MM.1S (cell line): Measurements from ENCODE around the gene PXMP2.
"Not testable (repeated sequence)": the region's sequence is repeated elsewhere in the genome, so short reads cannot be mapped to it uniquely, and the experiment has no call there.

Experiments used
- DNase-seq: peaks from one replicate; pipeline ENCODE4 v3.0.0-alpha.2; 2015
- H2AFZ ChIP-seq: fragments of 300-600 bp; sonication (generic); 2 replicates; pipeline ENCODE4 v1.6.0; 2016; ENCODE audit warnings: antibody characterized with exemption, low read length
- H3F3A ChIP-seq: fragments of 300-600 bp; sonication (generic); 2 replicates; pipeline ENCODE4 v1.6.1; 2016; ENCODE audit warnings: mild to moderate bottlenecking, antibody characterized with exemption, low read length, moderate library complexity, mixed read lengths; ENCODE audit not compliant: insufficient read depth
- H3K27ac ChIP-seq: fragments of 300-600 bp; sonication (generic); 2 replicates; pipeline ENCODE4 v1.5.1; 2016; ENCODE audit warnings: mild to moderate bottlenecking, low read length
- H3K27me3 ChIP-seq: fragments of 300-600 bp; sonication (generic); replicated peaks from 2 replicates; pipeline ENCODE4 v1.6.0; 2016; ENCODE audit warnings: low read length; ENCODE audit not compliant: insufficient read depth
- H3K36me3 ChIP-seq: fragments of 300-600 bp; sonication (generic); replicated peaks from 2 replicates; pipeline ENCODE4 v1.6.1; 2016; ENCODE audit warnings: mild to moderate bottlenecking, low read length, mixed read lengths; ENCODE audit not compliant: insufficient read depth
- H3K4me1 ChIP-seq: fragments of 300-600 bp; sonication (generic); 2 replicates; pipeline ENCODE4 v1.6.1; 2016; ENCODE audit warnings: low read length, mixed read lengths
- H3K4me2 ChIP-seq: fragments of 300-600 bp; sonication (generic); 2 replicates; pipeline ENCODE4 v1.6.0; 2016; ENCODE audit warnings: low read depth, low read length
- H3K4me3 ChIP-seq: fragments of 300-600 bp; sonication (generic); 2 replicates; pipeline ENCODE4 v1.5.1; 2016; ENCODE audit warnings: low read length, mixed read lengths
- H3K79me2 ChIP-seq: fragments of 300-600 bp; sonication (generic); 2 replicates; pipeline ENCODE4 v1.6.1; 2016; ENCODE audit warnings: mixed run types, low read length, mixed read lengths
- H3K9ac ChIP-seq: fragments of 300-600 bp; sonication (generic); 2 replicates; pipeline ENCODE4 v1.6.1; 2016; ENCODE audit warnings: low read length, mixed read lengths
- H3K9me2 ChIP-seq: fragments of 300-600 bp; sonication (generic); replicated peaks from 2 replicates; pipeline ENCODE4 v1.6.1; 2016; ENCODE audit warnings: mild to moderate bottlenecking, low read length, mixed read lengths; ENCODE audit not compliant: insufficient read depth
- H3K9me3 ChIP-seq: fragments of 300-600 bp; sonication (generic); replicated peaks from 2 replicates; pipeline ENCODE4 v1.6.1; 2016; ENCODE audit warnings: mild to moderate bottlenecking, low read length, mixed read lengths; ENCODE audit not compliant: insufficient read depth
- H4K20me1 ChIP-seq: fragments of 300-600 bp; sonication (generic); 2 replicates; pipeline ENCODE4 v1.6.1; 2016; ENCODE audit warnings: mild to moderate bottlenecking, low read length, moderate library complexity, mixed read lengths; ENCODE audit not compliant: insufficient read depth
- EZH2 ChIP-seq: fragments of 300-600 bp; sonication (generic); optimal IDR thresholded peaks from 2 replicates; pipeline ENCODE3; 2017; ENCODE audit warnings: low read depth, mild to moderate bottlenecking, antibody characterized with exemption, low read length, mixed read lengths
- EZH2phosphoT487 ChIP-seq: fragments of 300-600 bp; sonication (generic); IDR thresholded peaks from 2 replicates; pipeline ENCODE4 v1.6.1; 2018; ENCODE audit warnings: antibody characterized with exemption, low read length
- TF ChIP-seq, protein P1 (sequence below): fragments of 300-600 bp; sonication (generic); IDR thresholded peaks from 2 replicates; pipeline ENCODE4 v1.5.1; 2016; ENCODE audit warnings: antibody characterized with exemption, low read length, mixed read lengths

PXMP2 gene

DNA sequence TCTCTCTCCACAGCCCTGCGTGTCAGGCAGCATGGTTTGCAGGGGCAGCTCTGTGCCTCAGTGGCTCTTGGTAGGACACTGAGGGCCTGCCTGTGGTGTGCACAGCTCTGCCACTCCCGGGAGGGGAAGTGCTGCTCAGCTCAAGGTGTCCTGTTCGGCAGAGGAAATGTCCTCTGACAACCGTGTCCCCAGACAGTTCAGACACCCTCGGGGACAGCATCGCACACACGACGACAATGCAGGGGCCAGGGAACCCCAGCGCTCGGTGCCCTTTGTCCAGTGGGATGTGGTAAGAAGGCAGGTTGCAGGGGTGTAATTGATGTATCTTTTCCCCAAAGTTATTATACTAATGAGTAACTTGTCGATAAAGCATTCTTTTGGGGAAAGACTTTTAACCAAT lies 60.0 kb downstream of the PXMP2 start:
- no peaks in the 10 kb centered on the region for H3K9me2 ChIP-seq
- H3F3A ChIP-seq: no peaks in the 10 kb centered on the region
- no peaks in the 10 kb centered on the region for H3K9me3 ChIP-seq
- no peaks in the 10 kb centered on the region for H3K36me3 ChIP-seq
- no peak for DNase-seq
- no peaks in the 10 kb centered on the region for H3K4me1 ChIP-seq
- H4K20me1 ChIP-seq: no peaks in the 10 kb centered on the region
- no peaks in the 10 kb centered on the region for H3K27me3 ChIP-seq
- no peak overlapping the region for H3K9ac ChIP-seq
- H3K4me3 ChIP-seq: no peak overlapping the region
- no peak overlapping the region for H3K27ac ChIP-seq
- H3K79me2 ChIP-seq: peaks cover 5% of the 10 kb centered on the region
- no peak overlapping the region for H2AFZ ChIP-seq
- no peak overlapping the region for H3K4me2 ChIP-seq
- TF ChIP-seq, protein P1, sequence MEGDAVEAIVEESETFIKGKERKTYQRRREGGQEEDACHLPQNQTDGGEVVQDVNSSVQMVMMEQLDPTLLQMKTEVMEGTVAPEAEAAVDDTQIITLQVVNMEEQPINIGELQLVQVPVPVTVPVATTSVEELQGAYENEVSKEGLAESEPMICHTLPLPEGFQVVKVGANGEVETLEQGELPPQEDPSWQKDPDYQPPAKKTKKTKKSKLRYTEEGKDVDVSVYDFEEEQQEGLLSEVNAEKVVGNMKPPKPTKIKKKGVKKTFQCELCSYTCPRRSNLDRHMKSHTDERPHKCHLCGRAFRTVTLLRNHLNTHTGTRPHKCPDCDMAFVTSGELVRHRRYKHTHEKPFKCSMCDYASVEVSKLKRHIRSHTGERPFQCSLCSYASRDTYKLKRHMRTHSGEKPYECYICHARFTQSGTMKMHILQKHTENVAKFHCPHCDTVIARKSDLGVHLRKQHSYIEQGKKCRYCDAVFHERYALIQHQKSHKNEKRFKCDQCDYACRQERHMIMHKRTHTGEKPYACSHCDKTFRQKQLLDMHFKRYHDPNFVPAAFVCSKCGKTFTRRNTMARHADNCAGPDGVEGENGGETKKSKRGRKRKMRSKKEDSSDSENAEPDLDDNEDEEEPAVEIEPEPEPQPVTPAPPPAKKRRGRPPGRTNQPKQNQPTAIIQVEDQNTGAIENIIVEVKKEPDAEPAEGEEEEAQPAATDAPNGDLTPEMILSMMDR: no peak
- TF ChIP-seq EZH2 (no peak), EZH2phosphoT487 (no peak)

DNA sequence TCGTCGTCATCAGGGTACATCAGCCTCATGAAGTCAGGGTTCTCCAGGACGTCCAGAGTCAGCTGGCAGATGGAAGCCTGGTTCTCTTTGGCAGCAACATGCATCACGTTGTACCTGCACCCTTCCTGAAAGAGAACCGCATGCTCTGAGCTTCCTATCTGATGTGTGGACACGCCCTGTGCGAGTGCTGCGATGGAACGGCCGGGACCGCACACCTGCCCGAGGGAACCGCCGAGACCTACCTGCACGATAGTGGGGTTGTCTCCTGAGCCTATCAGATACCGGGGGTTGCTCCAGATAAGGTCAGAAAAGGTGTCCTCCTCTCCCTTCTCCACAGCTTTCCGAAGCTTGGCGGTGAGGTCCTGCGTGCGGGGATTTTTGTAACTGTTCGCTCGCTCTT lies 60.5 kb downstream of the PXMP2 start:
- DNase-seq: no peak
- H3K9me2 ChIP-seq: no peaks in the 10 kb centered on the region
- TF ChIP-seq, protein P1: no peak
- no peak for TF ChIP-seq EZH2
- TF ChIP-seq EZH2phosphoT487: no peak
- no peaks in the 10 kb centered on the region for H3F3A ChIP-seq
- H4K20me1 ChIP-seq: no peaks in the 10 kb centered on the region
- no peaks in the 10 kb centered on the region for H3K27me3 ChIP-seq
- H3K27ac ChIP-seq: no peak overlapping the region
- H3K4me1 ChIP-seq: no peaks in the 10 kb centered on the region
- no peaks in the 10 kb centered on the region for H3K36me3 ChIP-seq
- H3K9ac ChIP-seq: no peak overlapping the region
- H2AFZ ChIP-seq: no peak overlapping the region
- no peak overlapping the region for H3K4me2 ChIP-seq
- H3K9me3 ChIP-seq: no peaks in the 10 kb centered on the region
- peaks cover 1% of the 10 kb centered on the region for H3K79me2 ChIP-seq
- no peak overlapping the region for H3K4me3 ChIP-seq

DNA sequence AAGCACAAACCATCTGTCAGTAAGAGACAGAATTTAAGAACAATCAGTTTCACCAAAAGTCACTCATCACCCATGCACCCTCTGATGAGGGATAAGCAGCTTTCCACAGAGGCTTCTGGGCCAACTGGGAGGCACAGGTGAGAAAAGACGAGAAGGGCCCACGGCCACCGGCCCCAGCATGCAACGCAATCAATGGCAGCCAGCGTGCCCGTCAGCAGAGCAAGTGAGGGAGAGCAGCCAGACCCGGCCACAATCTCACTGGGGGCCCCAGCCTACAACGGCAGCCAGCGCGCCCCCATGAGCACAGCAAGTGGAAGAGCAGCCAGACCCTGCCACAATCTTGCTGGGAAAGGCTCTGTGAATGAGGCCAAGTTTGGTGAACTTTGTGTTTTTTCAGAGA lies 60.9 kb downstream of the PXMP2 start:
- Histone ChIP-seq H3K79me2 (no peaks in the 10 kb centered on the region; the same call in 1 of the 2 replicates), H3K9me3 (no peaks in the 10 kb centered on the region), H3K27ac (no peak overlapping the region), H3K4me2 (no peak overlapping the region), H3K27me3 (no peaks in the 10 kb centered on the region), H2AFZ (no peak overlapping the region), H4K20me1 (no peaks in the 10 kb centered on the region), H3K4me3 (no peak overlapping the region), H3K9ac (no peak overlapping the region), H3K9me2 (no peaks in the 10 kb centered on the region), H3K36me3 (no peaks in the 10 kb centered on the region), H3F3A (no peaks in the 10 kb centered on the region), H3K4me1 (no peaks in the 10 kb centered on the region)
- no peak for DNase-seq
- TF ChIP-seq EZH2 (no peak), EZH2phosphoT487 (no peak)
- TF ChIP-seq, protein P1: no peak

DNA sequence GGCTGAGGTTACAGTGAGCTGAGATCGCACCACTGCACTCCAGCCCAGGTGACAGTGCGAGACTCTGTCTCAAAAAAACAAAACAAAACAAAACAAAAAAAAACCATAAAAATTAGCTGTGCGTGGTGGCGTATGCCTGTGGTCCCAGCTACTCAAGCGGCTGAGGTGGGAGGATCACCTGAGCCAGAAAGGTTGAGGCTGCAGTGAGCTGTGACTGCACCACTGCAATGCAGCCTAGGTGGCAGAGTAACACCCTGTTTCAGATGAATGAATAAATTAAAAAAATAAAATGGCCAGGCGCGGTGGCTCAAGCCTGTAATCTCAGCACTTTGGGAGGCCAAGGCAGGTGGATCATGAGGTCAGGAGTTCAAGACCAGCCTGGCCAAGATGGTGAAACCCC lies 66.3 kb downstream of the PXMP2 start:
- H3K9ac ChIP-seq, H3K4me2 ChIP-seq, H3F3A ChIP-seq, H3K36me3 ChIP-seq, H4K20me1 ChIP-seq, H2AFZ ChIP-seq, H3K4me1 ChIP-seq, H3K9me3 ChIP-seq, H3K9me2 ChIP-seq, H3K4me3 ChIP-seq, H3K27ac ChIP-seq, DNase-seq, H3K27me3 ChIP-seq: not testable (repeated sequence)
- H3K79me2 ChIP-seq: peaks cover 12% of the 10 kb centered on the region; the same call in 1 of the 2 replicates
